HepG2 (cell line): Measurements from ENCODE around the gene NUDT9. TPM values are rescaled to one million over a fixed set of nuclear protein-coding genes. Genes with fewer than 3 reads are reported as not detected.

Experiments used
- FOXA1 ChIP-seq, 2 experiments: fragments of 450-650 bp in 1 of 2; sonication (generic) in 1 of 2; formaldehyde crosslinking in 1 of 2; IDR thresholded peaks; 2 replicates each; pipeline versions ENCODE4 v1.4.0 to v1.6.1; 2016 to 2020; ENCODE audit warnings: missing genetic modification reagents in 1 of 2
- FOXJ3 ChIP-seq: sonication (generic); formaldehyde crosslinking; IDR thresholded peaks from 2 replicates; pipeline ENCODE4 v1.4.0; 2020; ENCODE audit warnings: missing genetic modification reagents, mild to moderate bottlenecking, borderline replicate concordance
- GABPB1 ChIP-seq: IDR thresholded peaks from 2 replicates; pipeline ENCODE4 v1.6.1; 2016; ENCODE audit warnings: mild to moderate bottlenecking, missing genetic modification reagents, moderate library complexity, missing compliant biosample characterization
- GLMP ChIP-seq: sonication (generic); formaldehyde crosslinking; IDR thresholded peaks from 2 replicates; pipeline ENCODE4 v1.9.0; 2021; ENCODE audit warnings: missing genetic modification reagents, mild to moderate bottlenecking, borderline replicate concordance
- JARID2 ChIP-seq: sonication (generic); formaldehyde crosslinking; IDR thresholded peaks from 2 replicates; pipeline ENCODE4 v1.8.1; 2023; ENCODE audit warnings: missing genetic modification reagents, inconsistent platforms; ENCODE audit not compliant: insufficient replicate concordance
- MATR3 ChIP-seq: sonication (generic); formaldehyde crosslinking; IDR thresholded peaks from 2 replicates; pipeline ENCODE4 v1.4.0; 2020; ENCODE audit warnings: missing genetic modification reagents
- MED8 ChIP-seq: sonication (generic); formaldehyde crosslinking; IDR thresholded peaks from 2 replicates; pipeline ENCODE4 v1.8.1; 2023; ENCODE audit warnings: mild to moderate bottlenecking, missing genetic modification reagents; ENCODE audit not compliant: insufficient replicate concordance
- MZF1 ChIP-seq: sonication (generic); formaldehyde crosslinking; IDR thresholded peaks from 2 replicates; pipeline ENCODE4 v1.8.1; 2023; ENCODE audit warnings: mild to moderate bottlenecking, missing genetic modification reagents, borderline replicate concordance
- NKX3-1 ChIP-seq: sonication (generic); formaldehyde crosslinking; IDR thresholded peaks from 2 replicates; pipeline ENCODE4 v1.5.0; 2020; ENCODE audit warnings: missing genetic modification reagents
- REPIN1 ChIP-seq: sonication (generic); formaldehyde crosslinking; IDR thresholded peaks from 2 replicates; pipeline ENCODE4 v1.8.0; 2022; ENCODE audit warnings: missing genetic modification reagents, low read depth, mild to moderate bottlenecking, borderline replicate concordance
- SATB2 ChIP-seq: sonication (generic); formaldehyde crosslinking; IDR thresholded peaks from 2 replicates; pipeline ENCODE4 v1.5.0; 2020; ENCODE audit warnings: missing genetic modification reagents
- SIX1 ChIP-seq: sonication (generic); formaldehyde crosslinking; IDR thresholded peaks from 2 replicates; pipeline ENCODE4 v1.4.0; 2020; ENCODE audit warnings: missing genetic modification reagents, borderline replicate concordance
- SRSF4 ChIP-seq: fragments of 200-400 bp; formaldehyde crosslinking; IDR thresholded peaks from one replicate; pipeline ENCODE4 v1.6.1; 2018; ENCODE audit warnings: mild to moderate bottlenecking, low read depth, low read length, moderate library complexity; ENCODE audit not compliant: poor library complexity, severe bottlenecking
- SRY ChIP-seq: sonication (generic); formaldehyde crosslinking; IDR thresholded peaks from 2 replicates; pipeline ENCODE4 v1.8.0; 2022; ENCODE audit warnings: mild to moderate bottlenecking, missing genetic modification reagents
- TBL1XR1 ChIP-seq: fragments of 150-350 bp; IDR thresholded peaks from 2 replicates; pipeline ENCODE4 v1.6.1; 2014; ENCODE audit warnings: borderline replicate concordance, low read length; ENCODE audit not compliant: partially characterized antibody
- ZBTB3 ChIP-seq: sonication (generic); formaldehyde crosslinking; IDR thresholded peaks from 2 replicates; pipeline ENCODE4 v1.4.0; 2020; ENCODE audit warnings: low read depth, mild to moderate bottlenecking, moderate library complexity, missing genetic modification reagents, borderline replicate concordance
- ZC3H13 ChIP-seq: sonication (generic); formaldehyde crosslinking; IDR thresholded peaks from 2 replicates; pipeline ENCODE4 v1.8.1; 2023; ENCODE audit warnings: mild to moderate bottlenecking, missing genetic modification reagents, moderate library complexity
- ZFY ChIP-seq: sonication (generic); formaldehyde crosslinking; IDR thresholded peaks from 2 replicates; pipeline ENCODE4 v1.4.0; 2020; ENCODE audit warnings: missing genetic modification reagents
- ZNF17 ChIP-seq: sonication (generic); formaldehyde crosslinking; IDR thresholded peaks from 2 replicates; pipeline ENCODE4 v1.5.0; 2020; ENCODE audit warnings: mild to moderate bottlenecking, missing genetic modification reagents
- ZNF260 ChIP-seq: sonication (generic); formaldehyde crosslinking; IDR thresholded peaks from 2 replicates; pipeline ENCODE4 v1.4.0; 2020; ENCODE audit warnings: missing genetic modification reagents, low read depth, mild to moderate bottlenecking, borderline replicate concordance
- ZNF34 ChIP-seq: sonication (generic); formaldehyde crosslinking; IDR thresholded peaks from 2 replicates; pipeline ENCODE4 v1.4.0; 2020; ENCODE audit warnings: mild to moderate bottlenecking, missing genetic modification reagents, borderline replicate concordance
- ZNF558 ChIP-seq: sonication (generic); formaldehyde crosslinking; IDR thresholded peaks from 2 replicates; pipeline ENCODE4 v1.9.0; 2022; ENCODE audit warnings: mild to moderate bottlenecking, missing genetic modification reagents, borderline replicate concordance
- ZNF607 ChIP-seq: sonication (generic); formaldehyde crosslinking; IDR thresholded peaks from 2 replicates; pipeline ENCODE4 v1.5.1; 2020; ENCODE audit warnings: missing genetic modification reagents, mild to moderate bottlenecking, borderline replicate concordance
- ZNF644 ChIP-seq: IDR thresholded peaks from 2 replicates; pipeline ENCODE4 v1.6.1; 2016; ENCODE audit warnings: low read depth
- ZNF816 ChIP-seq: sonication (generic); formaldehyde crosslinking; IDR thresholded peaks from 2 replicates; pipeline ENCODE4 v1.8.0; 2022; ENCODE audit warnings: missing genetic modification reagents, mild to moderate bottlenecking, borderline replicate concordance
- polyA plus RNA-seq, 8 experiments: library from polyadenylated mRNA; depleted of rRNA in 3 of 8; stranded (reverse) in 7 of 8; unstranded in 1 of 8; fragments of >200 nt; fragmentation: Illumina TruSeq in 4 of 8; extraction: Trizol in 4 of 8; gene quantifications; 2 replicates each; pipeline versions ENCODE4 v1.2.1 to v1.2.3, GENCODE V29; 2011 to 2016; ENCODE audit warnings: low read depth in 4 of 8, missing spikeins in 1 of 8, mixed read lengths in 1 of 8; ENCODE audit not compliant: insufficient read depth in 1 of 8
- total RNA-seq, 5 experiments: library from RNA; depleted of rRNA; stranded (reverse); fragments of >200 nt; fragmentation: Illumina TruSeq; extraction: Trizol; gene quantifications; 2 replicates each; pipeline ENCODE4 v1.2.3, GENCODE V29; 2016; ENCODE audit warnings: low read depth in 1 of 5
- TF ChIP-seq, protein P1 (sequence below): sonication (generic); formaldehyde crosslinking; IDR thresholded peaks from 2 replicates; pipeline ENCODE4 v1.5.1; 2020; ENCODE audit warnings: missing genetic modification reagents, mild to moderate bottlenecking, borderline replicate concordance

NUDT9 gene
- total and polyA plus RNA-seq, 2 of the 13 experiments (the other 11 are each of a cell fraction or from before 2014, with no cell fraction given), result 10.4 to 12.3 TPM

GRCh38 chr4:87419578-87420249, 2.7 kb upstream of the NUDT9 start (continued):
- TF ChIP-seq, protein P1, sequence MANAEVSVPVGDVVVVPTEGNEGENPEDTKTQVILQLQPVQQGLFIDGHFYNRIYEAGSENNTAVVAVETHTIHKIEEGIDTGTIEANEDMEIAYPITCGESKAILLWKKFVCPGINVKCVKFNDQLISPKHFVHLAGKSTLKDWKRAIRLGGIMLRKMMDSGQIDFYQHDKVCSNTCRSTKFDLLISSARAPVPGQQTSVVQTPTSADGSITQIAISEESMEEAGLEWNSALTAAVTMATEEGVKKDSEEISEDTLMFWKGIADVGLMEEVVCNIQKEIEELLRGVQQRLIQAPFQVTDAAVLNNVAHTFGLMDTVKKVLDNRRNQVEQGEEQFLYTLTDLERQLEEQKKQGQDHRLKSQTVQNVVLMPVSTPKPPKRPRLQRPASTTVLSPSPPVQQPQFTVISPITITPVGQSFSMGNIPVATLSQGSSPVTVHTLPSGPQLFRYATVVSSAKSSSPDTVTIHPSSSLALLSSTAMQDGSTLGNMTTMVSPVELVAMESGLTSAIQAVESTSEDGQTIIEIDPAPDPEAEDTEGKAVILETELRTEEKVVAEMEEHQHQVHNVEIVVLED (CRISPR knock-in tag), result no peak
- TF ChIP-seq ZNF260 (CRISPR knock-in tag) (no peak), SRSF4 (no peak), GABPB1 (CRISPR knock-in tag) (no peak), ZNF17 (no peak), NKX3-1 (no peak), ZC3H13 (no peak), SRY (CRISPR knock-in tag) (no peak), ZFY (CRISPR knock-in tag) (no peak), ZNF607 (CRISPR knock-in tag) (no peak), REPIN1 (CRISPR knock-in tag) (peak; percentile 81), GLMP (CRISPR knock-in tag) (no peak), JARID2 (CRISPR knock-in tag) (no peak), FOXA1 (IDR thresholded peaks at IDR 0.05) (peak; percentile 39; the same call in 1 of the 2 replicates), FOXA1 (CRISPR knock-in tag; IDR thresholded peaks at IDR 0.05) (peak; percentile 84), ZBTB3 (CRISPR knock-in tag) (no peak), SIX1 (CRISPR knock-in tag) (peak; percentile 60; the same call in 1 of the 2 replicates), MZF1 (no peak), MED8 (CRISPR knock-in tag) (no peak), ZNF34 (no peak), ZNF644 (no peak; the same call in 1 of the 2 replicates), FOXJ3 (CRISPR knock-in tag) (no peak; the same call in 1 of the 2 replicates), ZNF816 (CRISPR knock-in tag) (no peak), SATB2 (0 out of 2 replicates have a peak, but pooled peaks have one; percentile 38), TBL1XR1 (no peak), ZNF558 (CRISPR knock-in tag) (no peak), MATR3 (CRISPR knock-in tag) (no peak)
